GM23338 (cell line): Measurements from ENCODE around the gene RBFOX1. TPM values are rescaled to one million over a fixed set of nuclear protein-coding genes. Genes with fewer than 3 reads are reported as not detected.

Experiments
- ATAC-seq: fragments of 200-7000 bp; cut with Tn5 transposase; 3 replicates; pipeline ENCODE4 v1.9.1; 2020
- DNase-seq: peaks from one replicate; pipeline ENCODE4 v3.0.0-alpha.2; 2015; ENCODE audit warnings: low spot score
- H2AFZ ChIP-seq: fragments of 200-600 bp; sonication (generic); 2 replicates; pipeline ENCODE4 v1.8.0; 2016; ENCODE audit warnings: antibody characterized with exemption, mild to moderate bottlenecking, moderate library complexity
- H3F3A ChIP-seq: fragments of 200-600 bp; sonication (generic); replicated peaks from 2 replicates; pipeline ENCODE4 v1.8.0; 2017; ENCODE audit warnings: antibody characterized with exemption, mixed run types, low read depth
- H3K27ac ChIP-seq: fragments of 200-600 bp; sonication (generic); 2 replicates; pipeline ENCODE4 v1.6.1; 2016; ENCODE audit warnings: low read depth
- H3K27me3 ChIP-seq: fragments of 200-600 bp; sonication (generic); 2 replicates; pipeline ENCODE4 v1.8.0; 2016; ENCODE audit warnings: mild to moderate bottlenecking, mixed run types, moderate library complexity; ENCODE audit not compliant: insufficient read depth
- H3K36me3 ChIP-seq: fragments of 200-600 bp; sonication (generic); 2 replicates; pipeline ENCODE4 v1.8.0; 2016; ENCODE audit warnings: mild to moderate bottlenecking; ENCODE audit not compliant: insufficient read depth
- H3K4me1 ChIP-seq: fragments of 200-600 bp; sonication (generic); 2 replicates; pipeline ENCODE4 v1.8.0; 2016; ENCODE audit warnings: mild to moderate bottlenecking, moderate library complexity; ENCODE audit not compliant: insufficient read depth
- H3K4me2 ChIP-seq: fragments of 200-600 bp; sonication (generic); 2 replicates; pipeline ENCODE4 v1.7.1; 2017; ENCODE audit warnings: mixed run types
- H3K4me3 ChIP-seq: fragments of 200-600 bp; sonication (generic); 2 replicates; pipeline ENCODE4 v1.6.1; 2016; ENCODE audit warnings: mixed run types
- H3K79me2 ChIP-seq: fragments of 200-600 bp; sonication (generic); replicated peaks from 2 replicates; pipeline ENCODE4 v1.8.0; 2017; ENCODE audit warnings: mild to moderate bottlenecking; ENCODE audit not compliant: insufficient read depth
- H3K9me2 ChIP-seq: fragments of 200-600 bp; sonication (generic); 2 replicates; pipeline ENCODE4 v1.8.0; 2017; ENCODE audit not compliant: insufficient read depth
- H4K20me1 ChIP-seq: fragments of 200-600 bp; sonication (generic); replicated peaks from 2 replicates; pipeline ENCODE4 v1.8.0; 2017; ENCODE audit warnings: mild to moderate bottlenecking; ENCODE audit not compliant: insufficient read depth
- H3K27ac Mint-ChIP-seq: 2 replicates; pipeline ENCODE4 v1.8.0; 2020; ENCODE audit warnings: inconsistent platforms, mild to moderate bottlenecking, moderate library complexity, mixed read lengths
- H3K27me3 Mint-ChIP-seq: 3 replicates; pipeline ENCODE4 v1.8.0; 2022; ENCODE audit warnings: low read depth, mild to moderate bottlenecking, moderate library complexity, mixed read lengths, inconsistent platforms; ENCODE audit not compliant: insufficient read depth, poor library complexity
- H3K36me3 Mint-ChIP-seq: 3 replicates; pipeline ENCODE4 v1.8.0; 2021; ENCODE audit warnings: low read depth, mild to moderate bottlenecking, inconsistent platforms, moderate library complexity, mixed read lengths
- H3K4me1 Mint-ChIP-seq: 3 replicates; pipeline ENCODE4 v1.8.0; 2020; ENCODE audit warnings: mild to moderate bottlenecking, inconsistent platforms, mixed read lengths
- H3K4me3 Mint-ChIP-seq: 3 replicates; pipeline ENCODE4 v1.8.0; 2021; ENCODE audit warnings: moderate library complexity, mild to moderate bottlenecking, inconsistent platforms, mixed read lengths
- H3K9me3 Mint-ChIP-seq: 3 replicates; pipeline ENCODE4 v1.8.0; 2020; ENCODE audit warnings: moderate library complexity, mild to moderate bottlenecking, inconsistent platforms, mixed read lengths
- CREB1 ChIP-seq: fragments of 250-450 bp; sonication (Bioruptor Pico); IDR thresholded peaks from 2 replicates; pipeline ENCODE4 v1.5.0; 2020; ENCODE audit warnings: low read depth, mild to moderate bottlenecking, moderate library complexity
- EZH2 ChIP-seq: fragments of 200-600 bp; sonication (generic); IDR thresholded peaks from one replicate; pipeline ENCODE4 v1.8.0; 2017; ENCODE audit warnings: antibody characterized with exemption, mild to moderate bottlenecking, low read depth; ENCODE audit not compliant: unreplicated experiment
- EZH2phosphoT487 ChIP-seq: fragments of 200-600 bp; sonication (generic); IDR thresholded peaks from one replicate; pipeline ENCODE4 v1.8.1; 2018; ENCODE audit warnings: antibody characterized with exemption; ENCODE audit not compliant: unreplicated experiment
- JUNB ChIP-seq: IDR thresholded peaks from one replicate; pipeline ENCODE4 v1.6.1; 2016; ENCODE audit warnings: antibody characterized with exemption; ENCODE audit not compliant: unreplicated experiment
- NANOG ChIP-seq: IDR thresholded peaks from 2 replicates; pipeline ENCODE4 v1.6.1; 2016; ENCODE audit warnings: antibody characterized with exemption, borderline replicate concordance
- POLR2AphosphoS5 ChIP-seq: IDR thresholded peaks from 2 replicates; pipeline ENCODE4 v1.6.1; 2016; ENCODE audit warnings: antibody characterized with exemption, low read depth
- STAT1 ChIP-seq: IDR thresholded peaks from one replicate; pipeline ENCODE4 v1.6.1; 2016; ENCODE audit warnings: antibody characterized with exemption; ENCODE audit not compliant: unreplicated experiment
- polyA plus RNA-seq: library from polyadenylated mRNA; unstranded; fragments of >200 nt; fragmentation: Nextera tagmentation; extraction: Ambion mirVana; gene quantifications from 2 replicates; pipeline ENCODE4 v1.2.1, GENCODE V29; 2016
- total RNA-seq: library from RNA; depleted of rRNA; stranded (reverse); fragments of >200 nt; shearing (Covaris generic); gene quantifications from 2 replicates; pipeline ENCODE4 v1.2.3, GENCODE V29; 2014
- TF ChIP-seq, protein P1 (sequence below), 2 experiments: fragments of 200-600 bp in 1 of 2; sonication (generic) in 1 of 2; conservative IDR thresholded peaks; 2 replicates each; pipeline versions ENCODE4 v1.5.1 to v1.6.1; 2016 to 2017; ENCODE audit warnings: antibody characterized with exemption in 2 of 2, low read depth in 2 of 2, mild to moderate bottlenecking in 2 of 2, moderate library complexity in 1 of 2
- TF ChIP-seq, protein P2 (sequence below): fragments of 250-450 bp; sonication (Bioruptor Pico); IDR thresholded peaks from 2 replicates; pipeline ENCODE4 v1.5.0; 2020; ENCODE audit warnings: mild to moderate bottlenecking, moderate library complexity
- TF ChIP-seq, protein P3 (sequence below): IDR thresholded peaks from one replicate; pipeline ENCODE4 v1.6.1; 2018; ENCODE audit warnings: antibody characterized with exemption; ENCODE audit not compliant: unreplicated experiment

Gene RBFOX1
- total and polyA plus RNA-seq, 2 experiments from 2014 or later: 2.5 to 3.6 TPM

DNA sequence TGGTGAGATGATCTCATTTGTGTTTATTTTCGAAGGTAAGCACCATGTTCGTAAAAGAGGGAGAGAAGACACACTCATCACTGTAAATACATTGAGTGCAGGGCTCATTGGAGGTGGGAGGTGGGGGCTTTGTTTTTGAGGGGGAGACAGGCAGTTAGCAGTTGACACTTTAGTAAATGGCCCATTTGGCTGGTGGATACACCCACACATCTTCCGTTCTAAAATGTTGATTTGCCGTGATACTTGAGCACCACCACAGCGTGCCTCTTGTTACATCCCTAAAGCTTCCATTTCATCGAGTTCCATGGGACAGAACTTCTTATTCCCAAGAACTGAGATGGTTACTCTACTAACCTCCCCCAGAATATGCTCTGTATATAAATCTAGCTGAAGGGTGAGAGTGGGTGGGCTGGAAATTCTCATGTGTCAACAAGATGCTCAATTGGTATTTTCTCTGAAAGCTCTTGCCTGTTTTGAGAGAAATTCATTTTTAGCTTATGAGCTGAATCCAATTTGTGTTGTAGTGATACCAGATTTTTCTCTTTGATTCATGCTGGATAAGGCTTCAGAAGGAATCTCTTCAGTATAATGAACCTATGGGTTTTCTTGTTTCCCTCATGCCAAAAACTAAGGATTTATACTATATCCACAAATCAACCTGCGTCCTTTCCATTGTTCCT is 314.3 kb downstream of the RBFOX1 start:
- TF ChIP-seq, protein P1, sequence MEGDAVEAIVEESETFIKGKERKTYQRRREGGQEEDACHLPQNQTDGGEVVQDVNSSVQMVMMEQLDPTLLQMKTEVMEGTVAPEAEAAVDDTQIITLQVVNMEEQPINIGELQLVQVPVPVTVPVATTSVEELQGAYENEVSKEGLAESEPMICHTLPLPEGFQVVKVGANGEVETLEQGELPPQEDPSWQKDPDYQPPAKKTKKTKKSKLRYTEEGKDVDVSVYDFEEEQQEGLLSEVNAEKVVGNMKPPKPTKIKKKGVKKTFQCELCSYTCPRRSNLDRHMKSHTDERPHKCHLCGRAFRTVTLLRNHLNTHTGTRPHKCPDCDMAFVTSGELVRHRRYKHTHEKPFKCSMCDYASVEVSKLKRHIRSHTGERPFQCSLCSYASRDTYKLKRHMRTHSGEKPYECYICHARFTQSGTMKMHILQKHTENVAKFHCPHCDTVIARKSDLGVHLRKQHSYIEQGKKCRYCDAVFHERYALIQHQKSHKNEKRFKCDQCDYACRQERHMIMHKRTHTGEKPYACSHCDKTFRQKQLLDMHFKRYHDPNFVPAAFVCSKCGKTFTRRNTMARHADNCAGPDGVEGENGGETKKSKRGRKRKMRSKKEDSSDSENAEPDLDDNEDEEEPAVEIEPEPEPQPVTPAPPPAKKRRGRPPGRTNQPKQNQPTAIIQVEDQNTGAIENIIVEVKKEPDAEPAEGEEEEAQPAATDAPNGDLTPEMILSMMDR (conservative IDR thresholded peaks at IDR 0.05; ENCODE audit: low read depth in 2 of 2): no peak
- no peak for TF ChIP-seq NANOG
- no peak for TF ChIP-seq CREB1
- no peak for TF ChIP-seq POLR2AphosphoS5
- TF ChIP-seq STAT1: no peak
- no peak for TF ChIP-seq JUNB
- TF ChIP-seq, protein P2, sequence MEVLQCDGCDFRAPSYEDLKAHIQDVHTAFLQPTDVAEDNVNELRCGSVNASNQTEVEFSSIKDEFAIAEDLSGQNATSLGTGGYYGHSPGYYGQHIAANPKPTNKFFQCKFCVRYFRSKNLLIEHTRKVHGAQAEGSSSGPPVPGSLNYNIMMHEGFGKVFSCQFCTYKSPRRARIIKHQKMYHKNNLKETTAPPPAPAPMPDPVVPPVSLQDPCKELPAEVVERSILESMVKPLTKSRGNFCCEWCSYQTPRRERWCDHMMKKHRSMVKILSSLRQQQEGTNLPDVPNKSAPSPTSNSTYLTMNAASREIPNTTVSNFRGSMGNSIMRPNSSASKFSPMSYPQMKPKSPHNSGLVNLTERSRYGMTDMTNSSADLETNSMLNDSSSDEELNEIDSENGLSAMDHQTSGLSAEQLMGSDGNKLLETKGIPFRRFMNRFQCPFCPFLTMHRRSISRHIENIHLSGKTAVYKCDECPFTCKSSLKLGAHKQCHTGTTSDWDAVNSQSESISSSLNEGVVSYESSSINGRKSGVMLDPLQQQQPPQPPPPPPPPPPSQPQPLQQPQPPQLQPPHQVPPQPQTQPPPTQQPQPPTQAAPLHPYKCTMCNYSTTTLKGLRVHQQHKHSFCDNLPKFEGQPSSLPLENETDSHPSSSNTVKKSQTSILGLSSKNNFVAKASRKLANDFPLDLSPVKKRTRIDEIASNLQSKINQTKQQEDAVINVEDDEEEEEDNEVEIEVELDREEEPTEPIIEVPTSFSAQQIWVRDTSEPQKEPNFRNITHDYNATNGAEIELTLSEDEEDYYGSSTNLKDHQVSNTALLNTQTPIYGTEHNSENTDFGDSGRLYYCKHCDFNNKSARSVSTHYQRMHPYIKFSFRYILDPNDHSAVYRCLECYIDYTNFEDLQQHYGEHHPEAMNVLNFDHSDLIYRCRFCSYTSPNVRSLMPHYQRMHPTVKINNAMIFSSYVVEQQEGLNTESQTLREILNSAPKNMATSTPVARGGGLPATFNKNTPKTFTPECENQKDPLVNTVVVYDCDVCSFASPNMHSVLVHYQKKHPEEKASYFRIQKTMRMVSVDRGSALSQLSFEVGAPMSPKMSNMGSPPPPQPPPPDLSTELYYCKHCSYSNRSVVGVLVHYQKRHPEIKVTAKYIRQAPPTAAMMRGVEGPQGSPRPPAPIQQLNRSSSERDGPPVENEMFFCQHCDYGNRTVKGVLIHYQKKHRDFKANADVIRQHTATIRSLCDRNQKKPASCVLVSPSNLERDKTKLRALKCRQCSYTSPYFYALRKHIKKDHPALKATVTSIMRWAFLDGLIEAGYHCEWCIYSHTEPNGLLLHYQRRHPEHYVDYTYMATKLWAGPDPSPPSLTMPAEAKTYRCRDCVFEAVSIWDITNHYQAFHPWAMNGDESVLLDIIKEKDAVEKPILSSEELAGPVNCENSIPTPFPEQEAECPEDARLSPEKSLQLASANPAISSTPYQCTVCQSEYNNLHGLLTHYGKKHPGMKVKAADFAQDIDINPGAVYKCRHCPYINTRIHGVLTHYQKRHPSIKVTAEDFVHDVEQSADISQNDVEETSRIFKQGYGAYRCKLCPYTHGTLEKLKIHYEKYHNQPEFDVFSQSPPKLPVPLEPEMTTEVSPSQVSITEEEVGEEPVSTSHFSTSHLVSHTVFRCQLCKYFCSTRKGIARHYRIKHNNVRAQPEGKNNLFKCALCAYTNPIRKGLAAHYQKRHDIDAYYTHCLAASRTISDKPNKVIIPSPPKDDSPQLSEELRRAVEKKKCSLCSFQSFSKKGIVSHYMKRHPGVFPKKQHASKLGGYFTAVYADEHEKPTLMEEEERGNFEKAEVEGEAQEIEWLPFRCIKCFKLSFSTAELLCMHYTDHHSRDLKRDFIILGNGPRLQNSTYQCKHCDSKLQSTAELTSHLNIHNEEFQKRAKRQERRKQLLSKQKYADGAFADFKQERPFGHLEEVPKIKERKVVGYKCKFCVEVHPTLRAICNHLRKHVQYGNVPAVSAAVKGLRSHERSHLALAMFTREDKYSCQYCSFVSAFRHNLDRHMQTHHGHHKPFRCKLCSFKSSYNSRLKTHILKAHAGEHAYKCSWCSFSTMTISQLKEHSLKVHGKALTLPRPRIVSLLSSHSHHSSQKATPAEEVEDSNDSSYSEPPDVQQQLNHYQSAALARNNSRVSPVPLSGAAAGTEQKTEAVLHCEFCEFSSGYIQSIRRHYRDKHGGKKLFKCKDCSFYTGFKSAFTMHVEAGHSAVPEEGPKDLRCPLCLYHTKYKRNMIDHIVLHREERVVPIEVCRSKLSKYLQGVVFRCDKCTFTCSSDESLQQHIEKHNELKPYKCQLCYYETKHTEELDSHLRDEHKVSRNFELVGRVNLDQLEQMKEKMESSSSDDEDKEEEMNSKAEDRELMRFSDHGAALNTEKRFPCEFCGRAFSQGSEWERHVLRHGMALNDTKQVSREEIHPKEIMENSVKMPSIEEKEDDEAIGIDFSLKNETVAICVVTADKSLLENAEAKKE (CRISPR knock-in tag): no peak
- no peak for TF ChIP-seq EZH2phosphoT487
- TF ChIP-seq EZH2: no peak
- TF ChIP-seq, protein P3, sequence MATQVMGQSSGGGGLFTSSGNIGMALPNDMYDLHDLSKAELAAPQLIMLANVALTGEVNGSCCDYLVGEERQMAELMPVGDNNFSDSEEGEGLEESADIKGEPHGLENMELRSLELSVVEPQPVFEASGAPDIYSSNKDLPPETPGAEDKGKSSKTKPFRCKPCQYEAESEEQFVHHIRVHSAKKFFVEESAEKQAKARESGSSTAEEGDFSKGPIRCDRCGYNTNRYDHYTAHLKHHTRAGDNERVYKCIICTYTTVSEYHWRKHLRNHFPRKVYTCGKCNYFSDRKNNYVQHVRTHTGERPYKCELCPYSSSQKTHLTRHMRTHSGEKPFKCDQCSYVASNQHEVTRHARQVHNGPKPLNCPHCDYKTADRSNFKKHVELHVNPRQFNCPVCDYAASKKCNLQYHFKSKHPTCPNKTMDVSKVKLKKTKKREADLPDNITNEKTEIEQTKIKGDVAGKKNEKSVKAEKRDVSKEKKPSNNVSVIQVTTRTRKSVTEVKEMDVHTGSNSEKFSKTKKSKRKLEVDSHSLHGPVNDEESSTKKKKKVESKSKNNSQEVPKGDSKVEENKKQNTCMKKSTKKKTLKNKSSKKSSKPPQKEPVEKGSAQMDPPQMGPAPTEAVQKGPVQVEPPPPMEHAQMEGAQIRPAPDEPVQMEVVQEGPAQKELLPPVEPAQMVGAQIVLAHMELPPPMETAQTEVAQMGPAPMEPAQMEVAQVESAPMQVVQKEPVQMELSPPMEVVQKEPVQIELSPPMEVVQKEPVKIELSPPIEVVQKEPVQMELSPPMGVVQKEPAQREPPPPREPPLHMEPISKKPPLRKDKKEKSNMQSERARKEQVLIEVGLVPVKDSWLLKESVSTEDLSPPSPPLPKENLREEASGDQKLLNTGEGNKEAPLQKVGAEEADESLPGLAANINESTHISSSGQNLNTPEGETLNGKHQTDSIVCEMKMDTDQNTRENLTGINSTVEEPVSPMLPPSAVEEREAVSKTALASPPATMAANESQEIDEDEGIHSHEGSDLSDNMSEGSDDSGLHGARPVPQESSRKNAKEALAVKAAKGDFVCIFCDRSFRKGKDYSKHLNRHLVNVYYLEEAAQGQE: no peak
- H3F3A ChIP-seq: no peaks in the 10 kb centered on the region
- no peaks in the 10 kb centered on the region for H3K27me3 ChIP-seq
- H3K36me3 Mint-ChIP-seq: no peaks in the 10 kb centered on the region
- peaks cover 3% of the 10 kb centered on the region for H3K27me3 Mint-ChIP-seq
- no peaks in the 10 kb centered on the region for H3K79me2 ChIP-seq
- H3K36me3 ChIP-seq: no peaks in the 10 kb centered on the region
- H2AFZ ChIP-seq: no peak overlapping the region
- no peak overlapping the region for H3K4me3 Mint-ChIP-seq
- DNase-seq (no peak), ATAC-seq (no peak)
- H3K27ac ChIP-seq: no peak overlapping the region
- no peak overlapping the region for H3K4me2 ChIP-seq
- H4K20me1 ChIP-seq: no peaks in the 10 kb centered on the region
- no peaks in the 10 kb centered on the region for H3K9me2 ChIP-seq
- H3K9me3 Mint-ChIP-seq: no peaks in the 10 kb centered on the region; the same call in 2 of the 3 replicates
- no peak overlapping the region for H3K4me3 ChIP-seq
- H3K4me1 Mint-ChIP-seq: peaks cover 28% of the 10 kb centered on the region
- no peak overlapping the region for H3K27ac Mint-ChIP-seq
- no peaks in the 10 kb centered on the region; the same call in 1 of the 2 replicates for H3K4me1 ChIP-seq
